ENCODE results near the gene CCL16. TPM values are rescaled to one million over a fixed set of nuclear protein-coding genes. Genes with fewer than 3 reads are reported as not detected.

Gene CCL16
- total and polyA plus RNA-seq, 7 donors: 0.04 TPM; not detected in 6

DNA sequence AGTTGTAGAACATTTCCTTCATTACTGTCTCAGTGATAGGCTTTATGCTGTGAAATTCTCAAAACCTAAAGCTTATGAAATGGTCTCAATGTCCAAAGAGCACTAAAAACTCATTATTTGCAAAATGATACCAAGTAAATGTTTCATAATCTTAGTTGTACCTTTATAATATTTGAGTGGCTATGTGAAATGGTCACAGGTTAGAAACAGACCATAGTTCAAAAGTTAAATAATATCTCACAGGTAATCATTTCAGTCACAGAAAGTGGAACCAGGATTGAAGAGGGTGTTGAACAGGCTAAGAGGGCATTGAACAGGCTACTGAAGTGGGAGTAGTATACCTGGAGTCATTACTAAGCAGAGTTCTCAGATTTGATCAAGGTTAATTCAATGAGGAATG lies 53.6 kb downstream of the CCL16 start:
- Histone ChIP-seq H3K27ac (no peak overlapping the region), H3K27me3 (ENCODE audit: insufficient read depth in 3 of 3, low read length in 2 of 3) (peaks cover 0 to 23% (median 4%) of the 10 kb centered on the region in 3 donors), H3K4me3 (no peak overlapping the region), H3K36me3 (ENCODE audit: insufficient read depth in 1 of 2, low read depth in 1 of 2) (no peaks in the 10 kb centered on the region), H3K9me3 (no peaks in the 10 kb centered on the region), H3K4me1 (peaks cover 4% of the 10 kb centered on the region)
- DNase-seq (no peak), ATAC-seq (no peak)
- intact Hi-C loops (cut with DNase I): no loop called here
- TF ChIP-seq, protein P1, sequence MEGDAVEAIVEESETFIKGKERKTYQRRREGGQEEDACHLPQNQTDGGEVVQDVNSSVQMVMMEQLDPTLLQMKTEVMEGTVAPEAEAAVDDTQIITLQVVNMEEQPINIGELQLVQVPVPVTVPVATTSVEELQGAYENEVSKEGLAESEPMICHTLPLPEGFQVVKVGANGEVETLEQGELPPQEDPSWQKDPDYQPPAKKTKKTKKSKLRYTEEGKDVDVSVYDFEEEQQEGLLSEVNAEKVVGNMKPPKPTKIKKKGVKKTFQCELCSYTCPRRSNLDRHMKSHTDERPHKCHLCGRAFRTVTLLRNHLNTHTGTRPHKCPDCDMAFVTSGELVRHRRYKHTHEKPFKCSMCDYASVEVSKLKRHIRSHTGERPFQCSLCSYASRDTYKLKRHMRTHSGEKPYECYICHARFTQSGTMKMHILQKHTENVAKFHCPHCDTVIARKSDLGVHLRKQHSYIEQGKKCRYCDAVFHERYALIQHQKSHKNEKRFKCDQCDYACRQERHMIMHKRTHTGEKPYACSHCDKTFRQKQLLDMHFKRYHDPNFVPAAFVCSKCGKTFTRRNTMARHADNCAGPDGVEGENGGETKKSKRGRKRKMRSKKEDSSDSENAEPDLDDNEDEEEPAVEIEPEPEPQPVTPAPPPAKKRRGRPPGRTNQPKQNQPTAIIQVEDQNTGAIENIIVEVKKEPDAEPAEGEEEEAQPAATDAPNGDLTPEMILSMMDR (IDR thresholded peaks at IDR 0.05): no peak

Other genes with a start within 250 kb of the CCL16 start
- 10 to 100 TPM in 1 of 4 donors, 1 to 10 TPM in 3; 5.3 to 10.1 (median 6.9) TPM for gene RASL10B, start 249.9 kb downstream of the CCL16 start, total RNA-seq
- gene RASL10B, start 249.9 kb downstream of the CCL16 start, polyA plus RNA-seq: 10 to 100 TPM in 1 of 3 donors, 1 to 10 TPM in 2; 3.4 to 10.7 (median 6.6) TPM
- gene GAS2L2, start 228.3 kb downstream of the CCL16 start, total RNA-seq: under 1 TPM in 3 of 4 donors, not detected in 1; 0.09 to 0.27 (median 0.10) TPM
- under 1 TPM; 0.04 to 0.19 (median 0.15) TPM for gene GAS2L2, start 228.3 kb downstream of the CCL16 start, polyA plus RNA-seq
- not detected for gene C17orf50, start 220.6 kb downstream of the CCL16 start, total RNA-seq
- under 1 TPM in 1 of 3 donors, not detected in 2; 0.08 TPM for gene C17orf50, start 220.6 kb downstream of the CCL16 start, polyA plus RNA-seq
- 1 to 10 TPM in 1 of 4 donors, under 1 TPM in 3; 0.61 to 5.5 (median 0.70) TPM for gene MMP28, start 185.9 kb downstream of the CCL16 start, total RNA-seq
- gene MMP28, start 185.9 kb downstream of the CCL16 start, polyA plus RNA-seq: 1 to 10 TPM; 1.7 to 3.7 (median 2.1) TPM
- gene TAF15, start 172.0 kb downstream of the CCL16 start, total RNA-seq: 100 to 1,000 TPM; 101 to 141 (median 125) TPM
- gene TAF15, start 172.0 kb downstream of the CCL16 start, polyA plus RNA-seq: 100 to 1,000 TPM in 1 of 3 donors, 10 to 100 TPM in 2; 51.9 to 105 (median 65.2) TPM
- not detected for gene HEATR9, start 112.6 kb downstream of the CCL16 start, total RNA-seq
- not detected for gene HEATR9, start 112.6 kb downstream of the CCL16 start, polyA plus RNA-seq
- gene CCL5, start 101.1 kb downstream of the CCL16 start, total RNA-seq: 1 to 10 TPM in 3 of 4 donors, under 1 TPM in 1; 0.77 to 2.6 (median 1.6) TPM
- under 1 TPM; 0.38 to 0.42 (median 0.39) TPM for gene CCL5, start 101.1 kb downstream of the CCL16 start, polyA plus RNA-seq
- not detected for gene RDM1, start 50.7 kb downstream of the CCL16 start, total RNA-seq
- not detected for gene RDM1, start 50.7 kb downstream of the CCL16 start, polyA plus RNA-seq
- gene LYZL6, start 37.8 kb downstream of the CCL16 start, total RNA-seq: not detected
- not detected for gene LYZL6, start 37.8 kb downstream of the CCL16 start, polyA plus RNA-seq
- 10 to 100 TPM in 2 of 4 donors, 1 to 10 TPM in 2; 4.2 to 13.1 (median 9.6) TPM for gene CCL14, start 5.2 kb upstream of the CCL16 start, total RNA-seq
- 10 to 100 TPM; 10.8 to 42.2 (median 19.9) TPM for gene CCL14, start 5.2 kb upstream of the CCL16 start, polyA plus RNA-seq
- gene CCL15, start 20.1 kb upstream of the CCL16 start, total RNA-seq: not detected
- gene CCL15, start 20.1 kb upstream of the CCL16 start, polyA plus RNA-seq: not detected
- not detected for gene CCL23, start 36.5 kb upstream of the CCL16 start, total RNA-seq
- gene CCL23, start 36.5 kb upstream of the CCL16 start, polyA plus RNA-seq: under 1 TPM; 0.18 to 0.47 (median 0.38) TPM
- 10 to 100 TPM in 1 of 4 donors, under 1 TPM in 2, not detected in 1; 0.59 to 11.9 (median 0.77) TPM for gene CCL18, start 82.8 kb upstream of the CCL16 start, total RNA-seq
- gene CCL18, start 82.8 kb upstream of the CCL16 start, polyA plus RNA-seq: under 1 TPM in 2 of 3 donors, not detected in 1; 0.04 to 0.35 TPM
- 1 to 10 TPM in 1 of 4 donors, under 1 TPM in 2, not detected in 1; 0.25 to 3.6 (median 0.30) TPM for gene CCL3, start 108.6 kb upstream of the CCL16 start, total RNA-seq
- under 1 TPM; 0.06 to 0.34 (median 0.22) TPM for gene CCL3, start 108.6 kb upstream of the CCL16 start, polyA plus RNA-seq
- 1 to 10 TPM in 1 of 4 donors, under 1 TPM in 3; 0.41 to 2.2 (median 0.56) TPM for gene CCL4, start 122.3 kb upstream of the CCL16 start, total RNA-seq
- under 1 TPM; 0.13 to 0.40 (median 0.20) TPM for gene CCL4, start 122.3 kb upstream of the CCL16 start, polyA plus RNA-seq
- 1 to 10 TPM; 1.3 to 5.6 (median 3.7) TPM for gene TBC1D3B, start 195.1 kb upstream of the CCL16 start, total RNA-seq
- 1 to 10 TPM; 1.3 to 2.0 (median 1.5) TPM for gene TBC1D3B, start 195.1 kb upstream of the CCL16 start, polyA plus RNA-seq
- gene CCL3L1, start 215.3 kb upstream of the CCL16 start, total RNA-seq: under 1 TPM in 1 of 4 donors, not detected in 3; 0.76 TPM
- not detected for gene CCL3L1, start 215.3 kb upstream of the CCL16 start, polyA plus RNA-seq
- not detected for gene CCL4L2, start 229.6 kb upstream of the CCL16 start, total RNA-seq
- gene CCL4L2, start 229.6 kb upstream of the CCL16 start, polyA plus RNA-seq: not detected

Data from psoas muscle (tissue), 8 donors.